Activated CD4-positive, alpha-beta T cell treated with anti-CD3 and anti-CD28 coated beads for 36 hours (primary cell): ENCODE results near the gene RRAGD. TPM values are rescaled to one million over a fixed set of nuclear protein-coding genes. Genes with fewer than 3 reads are reported as not detected.

Experiments
- ATAC-seq: fragments of 200-7000 bp; cut with Tn5 transposase; one replicate; pipeline ENCODE4 v1.10.0; 2021; ENCODE audit warnings: mild to moderate bottlenecking, moderate library complexity
- CTCF ChIA-PET: fragments of 350-600 bp; sonication (Branson Sonifier 250); formaldehyde crosslinking; loops from one replicate; lab custom pipeline; 2021; ENCODE audit warnings: antibody characterized with exemption; lab: Charles Lee
- POLR2A ChIA-PET: fragments of 350-600 bp; sonication (Branson Sonifier 250); formaldehyde crosslinking; loops from one replicate; lab custom pipeline; 2021; ENCODE audit warnings: antibody characterized with exemption, inconsistent platforms; lab: Charles Lee
- DNase-seq: peaks from one replicate; pipeline ENCODE4 v3.0.0-alpha.2; 2020
- H3K27ac Mint-ChIP-seq: one replicate; pipeline ENCODE4 v1.8.0; 2021; ENCODE audit warnings: mixed read lengths
- H3K27me3 Mint-ChIP-seq: one replicate; pipeline ENCODE4 v1.8.0; 2021; ENCODE audit warnings: mixed read lengths
- H3K36me3 Mint-ChIP-seq: one replicate; pipeline ENCODE4 v1.8.0; 2021; ENCODE audit warnings: low read depth, mixed read lengths
- H3K4me1 Mint-ChIP-seq: one replicate; pipeline ENCODE4 v1.8.0; 2021; ENCODE audit warnings: mixed read lengths
- H3K4me3 Mint-ChIP-seq: one replicate; pipeline ENCODE4 v1.8.0; 2021; ENCODE audit warnings: mild to moderate bottlenecking, moderate library complexity, mixed read lengths
- H3K9me3 Mint-ChIP-seq: one replicate; pipeline ENCODE4 v1.8.0; 2021; ENCODE audit warnings: low read depth, mixed read lengths
- intact Hi-C, 2 experiments: fragments of 100-400 bp; cut with DNase I in 1 of 2; cut with micrococcal nuclease in 1 of 2; formaldehyde crosslinking; loops; one replicate each; pipeline versions ENCODE4 v1.14.2 to v1.15.1; 2022 to 2024; cut with DNase I, micrococcal nuclease
- total RNA-seq, 2 experiments: library from RNA; stranded (reverse); gene quantifications; one replicate each; pipeline ENCODE4 v1.2.3, GENCODE V29; 2021

RRAGD gene
- total RNA-seq, 2 experiments from 2014 or later, result 19.6 to 20.1 TPM

- Mint-ChIP-seq H3K9me3 (no peaks in the 10 kb centered on the region), H3K4me3 (no peak overlapping the region), H3K27ac (no peak overlapping the region), H3K4me1 (peaks cover 23% of the 10 kb centered on the region), H3K36me3 (peaks cover 2% of the 10 kb centered on the region), H3K27me3 (no peaks in the 10 kb centered on the region)
- peak; percentile 78 for DNase-seq
- peak; percentile 82 for ATAC-seq
- CTCF ChIA-PET, result interaction anchor here (0.7 to 4.1 kb wide), 8 partner anchors 8 to 283 kb away, joined by 3 to 24 read pairs (median 3); no protein-coding TSS in a partner anchor
- intact Hi-C loops, result no loop called here
- POLR2A ChIA-PET, result interaction anchor here (0.6 kb wide), 1 partner anchor 252 kb away, joined by 3 read pairs; no protein-coding TSS in a partner anchor
Observed at GRCh38 chr6:89375427-89376267, 36.4 kb downstream of the RRAGD start.

- ATAC-seq (peak; percentile 30), DNase-seq (peak; percentile 24)
- peaks cover 3% of the 10 kb centered on the region for H3K36me3 Mint-ChIP-seq
- peak overlapping the region; percentile 51 for H3K27ac Mint-ChIP-seq
- ChIA-PET CTCF (interaction anchor here (0.5 to 2.5 kb wide), 50 partner anchors 8 to 1544 kb away, joined by 3 to 32 read pairs (median 4); partner anchors contain the start of genes RRAGD and UBE2J1), POLR2A (no interaction called here)
- H3K27me3 Mint-ChIP-seq, result no peaks in the 10 kb centered on the region
- H3K9me3 Mint-ChIP-seq, result no peaks in the 10 kb centered on the region
- H3K4me1 Mint-ChIP-seq, result peaks cover 23% of the 10 kb centered on the region
- intact Hi-C loops, result loop anchor here (1.0 to 5.0 kb wide), 7 partner anchors 38 to 265 kb away; partner anchors contain the start of genes ANKRD6 (in 1 of the 2) and RRAGD (in 1 of the 2)
- H3K4me3 Mint-ChIP-seq, result no peak overlapping the region
Observed at GRCh38 chr6:89372506-89372901, 39.6 kb downstream of the RRAGD start.

- no peaks in the 10 kb centered on the region for H3K9me3 Mint-ChIP-seq
- H3K4me3 Mint-ChIP-seq, result no peak overlapping the region
- peak overlapping the region; percentile 51 for H3K27ac Mint-ChIP-seq
- ChIA-PET CTCF (interaction anchor here (0.5 to 2.5 kb wide), 61 partner anchors 9 to 1544 kb away, joined by 3 to 32 read pairs (median 4); partner anchors contain the start of genes GABRR2, RRAGD and UBE2J1), POLR2A (interaction anchor here (0.6 kb wide), 1 partner anchor 128 kb away, joined by 6 read pairs; no protein-coding TSS in a partner anchor)
- intact Hi-C loops, result loop anchor here (1.0 to 5.0 kb wide), 7 partner anchors 38 to 265 kb away; partner anchors contain the start of genes ANKRD6 (in 1 of the 2) and RRAGD (in 1 of the 2)
- DNase-seq (peak; percentile 88), ATAC-seq (peak; percentile 89)
- H3K4me1 Mint-ChIP-seq, result peaks cover 23% of the 10 kb centered on the region
- H3K27me3 Mint-ChIP-seq, result no peaks in the 10 kb centered on the region
- H3K36me3 Mint-ChIP-seq, result peaks cover 3% of the 10 kb centered on the region
Observed at GRCh38 chr6:89371849-89372505, 40.1 kb downstream of the RRAGD start.

- Mint-ChIP-seq H3K27me3 (no peaks in the 10 kb centered on the region), H3K4me3 (no peak overlapping the region), H3K36me3 (peaks cover 3% of the 10 kb centered on the region), H3K9me3 (no peaks in the 10 kb centered on the region), H3K27ac (no peak overlapping the region), H3K4me1 (peaks cover 20% of the 10 kb centered on the region)
- DNase-seq (no peak), ATAC-seq (no peak)
- ChIA-PET POLR2A (no interaction called here), CTCF (interaction anchor here (0.7 to 6.7 kb wide), 5 partner anchors 9 to 241 kb away, joined by 3 to 74 read pairs (median 24); partner anchors contain the start of gene UBE2J1)
- intact Hi-C loops, result loop anchor here (1.0 to 5.0 kb wide), 5 partner anchors 228 to 387 kb away; no protein-coding TSS in a partner anchor
Observed at GRCh38 chr6:89368999-89369398, 43.1 kb downstream of the RRAGD start.

GRCh38 chr6:89368107-89368506, 44.0 kb downstream of the RRAGD start:
- ATAC-seq (no peak), DNase-seq (peak; percentile 79)
- intact Hi-C loops, result loop anchor here (1.0 to 5.0 kb wide), 5 partner anchors 229 to 386 kb away; no protein-coding TSS in a partner anchor
- peaks cover 3% of the 10 kb centered on the region for H3K36me3 Mint-ChIP-seq
- no peaks in the 10 kb centered on the region for H3K9me3 Mint-ChIP-seq
- no peak overlapping the region for H3K4me3 Mint-ChIP-seq
- no peak overlapping the region for H3K27ac Mint-ChIP-seq
- H3K4me1 Mint-ChIP-seq, result peaks cover 21% of the 10 kb centered on the region
- ChIA-PET POLR2A (no interaction called here), CTCF (interaction anchor here (0.6 to 6.7 kb wide), 8 partner anchors 9 to 241 kb away, joined by 3 to 74 read pairs (median 6); partner anchors contain the start of gene UBE2J1)
- no peaks in the 10 kb centered on the region for H3K27me3 Mint-ChIP-seq

GRCh38 chr6:89364586-89364985, 47.5 kb downstream of the RRAGD start:
- Mint-ChIP-seq H3K4me1 (peaks cover 30% of the 10 kb centered on the region), H3K9me3 (no peaks in the 10 kb centered on the region), H3K36me3 (peaks cover 5% of the 10 kb centered on the region), H3K27me3 (no peaks in the 10 kb centered on the region), H3K4me3 (no peak overlapping the region), H3K27ac (no peak overlapping the region)
- no peak for DNase-seq
- CTCF ChIA-PET, result interaction anchor here (1.0 to 6.7 kb wide), 7 partner anchors 11 to 382 kb away, joined by 3 to 74 read pairs (median 4); partner anchors contain the start of genes PNRC1 and UBE2J1
- POLR2A ChIA-PET, result interaction anchor here (0.9 kb wide), 1 partner anchor 14 kb away, joined by 3 read pairs; no protein-coding TSS in a partner anchor
- ATAC-seq, result no peak
- intact Hi-C loops, result no loop called here

GRCh38 chr6:89361171-89361570, 50.9 kb downstream of the RRAGD start:
- DNase-seq, result no peak
- Mint-ChIP-seq H3K27ac (peak overlapping the region; percentile 35), H3K27me3 (no peaks in the 10 kb centered on the region), H3K36me3 (peaks cover 2% of the 10 kb centered on the region), H3K4me3 (no peak overlapping the region), H3K4me1 (peaks cover 56% of the 10 kb centered on the region), H3K9me3 (no peaks in the 10 kb centered on the region)
- ChIA-PET POLR2A (no interaction called here), CTCF (interaction anchor here (1.0 to 3.1 kb wide), 3 partner anchors 11 to 43 kb away, joined by 3 to 32 read pairs (median 12); no protein-coding TSS in a partner anchor)
- ATAC-seq, result no peak
- intact Hi-C loops, result loop anchor here in 1 of 2 experiments (2.0 kb wide), 1 partner anchor 280 kb away; the partner anchor contains the start of gene PNRC1

GRCh38 chr6:89360415-89360999, 51.6 kb downstream of the RRAGD start:
- DNase-seq (no peak), ATAC-seq (peak; percentile 87)
- H3K27me3 Mint-ChIP-seq, result no peaks in the 10 kb centered on the region
- peak overlapping the region; percentile 53 for H3K27ac Mint-ChIP-seq
- peaks cover 62% of the 10 kb centered on the region for H3K4me1 Mint-ChIP-seq
- no peak overlapping the region for H3K4me3 Mint-ChIP-seq
- intact Hi-C loops, result loop anchor here in 1 of 2 experiments (2.0 kb wide), 1 partner anchor 280 kb away; the partner anchor contains the start of gene PNRC1
- no peaks in the 10 kb centered on the region for H3K9me3 Mint-ChIP-seq
- ChIA-PET POLR2A (no interaction called here), CTCF (interaction anchor here (1.1 kb wide), 1 partner anchor 12 kb away, joined by 12 read pairs; no protein-coding TSS in a partner anchor)
- H3K36me3 Mint-ChIP-seq, result peaks cover 2% of the 10 kb centered on the region

- intact Hi-C loops, result loop anchor here in 1 of 2 experiments (10.0 kb wide), 1 partner anchor 715 kb away; no protein-coding TSS in a partner anchor
- Mint-ChIP-seq H3K27me3 (no peaks in the 10 kb centered on the region), H3K27ac (no peak overlapping the region), H3K36me3 (peaks cover 2% of the 10 kb centered on the region), H3K4me1 (peaks cover 62% of the 10 kb centered on the region), H3K4me3 (no peak overlapping the region), H3K9me3 (no peaks in the 10 kb centered on the region)
- ChIA-PET POLR2A (no interaction called here), CTCF (interaction anchor here (0.6 to 1.6 kb wide), 3 partner anchors 12 to 1505 kb away, joined by 3 to 8 read pairs (median 3); no protein-coding TSS in a partner anchor)
- no peak for ATAC-seq
- DNase-seq, result no peak
Observed at GRCh38 chr6:89359561-89359960, 52.5 kb downstream of the RRAGD start.

GRCh38 chr6:89357390-89357789, 54.7 kb downstream of the RRAGD start:
- ChIA-PET CTCF (interaction anchor here (0.7 to 8.2 kb wide), 5 partner anchors 10 to 375 kb away, joined by 3 to 74 read pairs (median 3); no protein-coding TSS in a partner anchor), POLR2A (interaction anchor here (1.0 kb wide), 1 partner anchor 17 kb away, joined by 3 read pairs; no protein-coding TSS in a partner anchor)
- Mint-ChIP-seq H3K4me3 (peak overlapping the region; percentile 70), H3K27ac (peak overlapping the region; percentile 91), H3K9me3 (no peaks in the 10 kb centered on the region), H3K4me1 (peaks cover 68% of the 10 kb centered on the region), H3K36me3 (no peaks in the 10 kb centered on the region), H3K27me3 (no peaks in the 10 kb centered on the region)
- no peak for DNase-seq
- ATAC-seq, result no peak
- intact Hi-C loops, result loop anchor here in 1 of 2 experiments (10.0 kb wide), 1 partner anchor 717 kb away; no protein-coding TSS in a partner anchor
